ENCODE data around the gene RAB38.

DNA sequence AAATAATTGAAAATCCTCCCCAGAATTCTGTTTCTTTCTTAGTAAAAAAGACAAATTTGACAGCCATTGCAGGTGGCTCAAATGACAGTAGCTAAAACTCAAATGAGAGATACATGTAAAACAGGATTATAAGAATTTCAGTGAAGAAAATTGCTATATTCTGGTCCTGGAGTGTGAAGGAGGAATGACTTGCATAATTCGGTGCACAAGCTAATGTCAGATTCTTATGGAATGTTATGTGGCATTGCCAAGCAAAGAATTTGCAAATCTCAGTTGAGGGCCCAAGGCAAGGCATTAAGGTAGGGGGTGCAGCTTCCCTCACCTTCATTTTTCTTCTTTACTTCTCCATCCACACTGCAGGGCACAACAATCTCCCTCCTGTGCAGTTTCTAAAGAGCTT is 35.4 kb downstream of the RAB38 start:
- TF ChIP-seq, protein P1, sequence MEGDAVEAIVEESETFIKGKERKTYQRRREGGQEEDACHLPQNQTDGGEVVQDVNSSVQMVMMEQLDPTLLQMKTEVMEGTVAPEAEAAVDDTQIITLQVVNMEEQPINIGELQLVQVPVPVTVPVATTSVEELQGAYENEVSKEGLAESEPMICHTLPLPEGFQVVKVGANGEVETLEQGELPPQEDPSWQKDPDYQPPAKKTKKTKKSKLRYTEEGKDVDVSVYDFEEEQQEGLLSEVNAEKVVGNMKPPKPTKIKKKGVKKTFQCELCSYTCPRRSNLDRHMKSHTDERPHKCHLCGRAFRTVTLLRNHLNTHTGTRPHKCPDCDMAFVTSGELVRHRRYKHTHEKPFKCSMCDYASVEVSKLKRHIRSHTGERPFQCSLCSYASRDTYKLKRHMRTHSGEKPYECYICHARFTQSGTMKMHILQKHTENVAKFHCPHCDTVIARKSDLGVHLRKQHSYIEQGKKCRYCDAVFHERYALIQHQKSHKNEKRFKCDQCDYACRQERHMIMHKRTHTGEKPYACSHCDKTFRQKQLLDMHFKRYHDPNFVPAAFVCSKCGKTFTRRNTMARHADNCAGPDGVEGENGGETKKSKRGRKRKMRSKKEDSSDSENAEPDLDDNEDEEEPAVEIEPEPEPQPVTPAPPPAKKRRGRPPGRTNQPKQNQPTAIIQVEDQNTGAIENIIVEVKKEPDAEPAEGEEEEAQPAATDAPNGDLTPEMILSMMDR (IDR thresholded peaks at IDR 0.05), result no peak
- no peak for TF ChIP-seq POLR2A (IDR thresholded peaks at IDR 0.05)

Data from uterus (tissue), 2 donors.